Astrocyte of the cerebellum (primary cell): Measurements from ENCODE around the gene HOXB2.

Experiments used
- DNase-seq: peaks from one replicate; pipeline ENCODE4 v3.0.0-alpha.2; 2011; ENCODE audit warnings: low read depth
- H3K4me3 ChIP-seq: 2 replicates; pipeline ENCODE4 v1.5.1; 2011; ENCODE audit warnings: mild to moderate bottlenecking, low read depth, low read length, moderate library complexity
- CTCF ChIP-seq: IDR thresholded peaks from 2 replicates; pipeline ENCODE4 v1.5.1; 2012; ENCODE audit warnings: low read length, low read depth, moderate library complexity, mild to moderate bottlenecking; ENCODE audit errors: missing control alignments
- in situ Hi-C: cut with HindIII; loops from 2 replicates; pipeline ENCODE4 v1.10.0; 2017; ENCODE audit warnings: low sequenced_read_pairs

Gene HOXB2

GRCh38 chr17:48545022-48545375, at the start of gene HOXB2:
Gene HOXB2 (minus strand): TSS chr17:48545109. CDS start chr17:48544911, 198 bp downstream.
- in situ Hi-C loops: no loop called here
- peak within 1 kb of the TSS; percentile 80 for H3K4me3 ChIP-seq
- no peak for DNase-seq
- TF ChIP-seq CTCF: no peak

- in situ Hi-C loops: loop anchor here (5.0 kb wide), 1 partner anchor 247 kb away; no protein-coding TSS in a partner anchor
- H3K4me3 ChIP-seq: peak overlapping the region; percentile 60
- TF ChIP-seq CTCF: peak; percentile 92
- DNase-seq: peak; percentile 88
Observed at GRCh38 chr17:48593840-48594537, 49.1 kb upstream of the HOXB2 start.

GRCh38 chr17:48593126-48593829, 48.4 kb upstream of the HOXB2 start, which contains the start of gene HOXB5:
Gene HOXB5 (minus strand): TSS chr17:48593779. CDS start chr17:48593682, 97 bp downstream.
- in situ Hi-C loops: loop anchor here (5.0 kb wide), 1 partner anchor 246 kb away; no protein-coding TSS in a partner anchor
- no peak for DNase-seq
- no peak for TF ChIP-seq CTCF
- peak within 1 kb of the TSS; percentile 60 for H3K4me3 ChIP-seq

GRCh38 chr17:48592577-48592976, 47.7 kb upstream of the HOXB2 start:
- peak overlapping the region; percentile 60 for H3K4me3 ChIP-seq
- in situ Hi-C loops: loop anchor here (5.0 kb wide), 1 partner anchor 245 kb away; no protein-coding TSS in a partner anchor
- no peak for DNase-seq
- no peak for TF ChIP-seq CTCF

- peak overlapping the region; percentile 60 for H3K4me3 ChIP-seq
- TF ChIP-seq CTCF: no peak
- DNase-seq: no peak
- in situ Hi-C loops: loop anchor here (5.0 kb wide), 1 partner anchor 245 kb away; no protein-coding TSS in a partner anchor
Observed at GRCh38 chr17:48592057-48592514, 47.2 kb upstream of the HOXB2 start.

- in situ Hi-C loops: loop anchor here (5.0 kb wide), 1 partner anchor 244 kb away; no protein-coding TSS in a partner anchor
- TF ChIP-seq CTCF: no peak
- peak overlapping the region; percentile 60 for H3K4me3 ChIP-seq
- DNase-seq: no peak
Observed at GRCh38 chr17:48591255-48592056, 46.5 kb upstream of the HOXB2 start.
